Pulmonary artery endothelial cell (primary cell): Measurements from ENCODE around the gene HDGFL3. TPM values are rescaled to one million over a fixed set of nuclear protein-coding genes. Genes with fewer than 3 reads are reported as not detected.

Experiments
- DNase-seq: peaks from one replicate; pipeline ENCODE4 v3.0.0-alpha.2; 2011; ENCODE audit warnings: low read depth, low spot score
- total RNA-seq: library from RNA; depleted of rRNA; stranded (reverse); fragments of >200 nt; gene quantifications from 2 replicates; pipeline ENCODE4 v1.2.3, GENCODE V29; 2014

HDGFL3 gene
- total RNA-seq, 1 donor from 2014 or later = 86.5 TPM

DNA sequence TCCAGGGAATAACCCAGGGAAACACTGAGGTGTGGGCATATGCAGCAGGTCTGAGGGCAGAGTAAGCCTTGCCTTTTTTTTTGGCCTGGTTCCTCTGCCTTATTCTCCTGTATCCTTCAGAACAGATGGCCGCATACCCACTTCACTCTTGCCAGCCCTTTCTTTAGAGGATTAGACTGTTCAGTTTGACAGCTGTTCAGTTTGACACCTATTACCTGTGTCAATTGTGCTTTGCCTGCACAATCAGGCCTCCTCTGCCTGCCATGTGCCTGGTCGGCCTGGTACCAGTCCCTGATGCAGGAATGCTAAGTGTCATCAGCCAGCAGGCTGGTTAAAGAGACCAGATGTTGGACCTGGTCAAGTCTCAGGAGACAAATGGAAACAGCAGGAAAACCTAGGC lies 77.8 kb downstream of the HDGFL3 start:
- DNase-seq = no peak

DNA sequence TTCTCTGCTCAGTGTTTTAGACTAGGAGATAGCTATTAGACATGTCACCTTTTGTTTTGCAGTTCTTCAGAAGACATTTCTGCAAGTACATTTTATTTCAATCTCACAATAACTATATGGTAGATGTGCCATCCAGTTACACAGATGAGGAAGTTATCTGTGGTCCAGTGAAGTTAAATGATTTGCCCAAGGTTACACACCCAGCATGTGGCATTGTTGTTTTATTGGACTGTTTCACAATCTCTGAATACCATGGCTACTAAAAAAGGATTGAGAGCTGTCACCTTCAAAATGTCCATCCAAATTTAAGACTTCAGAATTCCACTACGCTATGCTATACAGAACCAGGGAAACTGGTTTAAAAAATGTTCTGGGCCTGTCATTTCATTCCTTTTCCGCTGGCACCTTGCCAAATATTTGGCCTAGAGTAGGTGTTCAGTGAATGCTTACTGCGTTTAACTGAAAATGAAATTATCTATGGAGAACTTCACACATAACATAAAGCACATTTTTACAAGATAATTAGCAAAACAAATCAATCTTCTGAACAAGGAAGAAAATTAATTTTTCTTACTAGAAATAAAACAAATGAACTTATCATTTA lies 80.0 kb downstream of the HDGFL3 start:
- no peak for DNase-seq

DNA sequence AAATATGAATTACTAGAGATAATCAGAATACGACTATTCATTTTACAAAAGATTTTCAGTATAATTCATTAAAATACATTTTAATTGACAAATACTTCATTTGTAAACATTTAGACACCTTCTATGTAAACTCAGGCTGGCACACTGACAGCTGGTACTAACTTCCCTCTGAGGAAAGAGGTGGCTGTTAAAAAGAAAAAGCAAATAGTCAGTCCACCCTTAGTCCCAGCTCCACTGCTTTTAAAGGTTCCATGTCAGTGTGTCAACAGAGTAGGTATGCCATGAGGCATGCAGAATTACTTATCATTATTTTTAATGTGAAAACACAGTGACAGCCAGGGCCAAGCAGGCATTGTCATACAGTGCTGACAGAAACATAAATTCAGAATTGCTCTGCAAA lies 84.1 kb downstream of the HDGFL3 start:
- no peak for DNase-seq

DNA sequence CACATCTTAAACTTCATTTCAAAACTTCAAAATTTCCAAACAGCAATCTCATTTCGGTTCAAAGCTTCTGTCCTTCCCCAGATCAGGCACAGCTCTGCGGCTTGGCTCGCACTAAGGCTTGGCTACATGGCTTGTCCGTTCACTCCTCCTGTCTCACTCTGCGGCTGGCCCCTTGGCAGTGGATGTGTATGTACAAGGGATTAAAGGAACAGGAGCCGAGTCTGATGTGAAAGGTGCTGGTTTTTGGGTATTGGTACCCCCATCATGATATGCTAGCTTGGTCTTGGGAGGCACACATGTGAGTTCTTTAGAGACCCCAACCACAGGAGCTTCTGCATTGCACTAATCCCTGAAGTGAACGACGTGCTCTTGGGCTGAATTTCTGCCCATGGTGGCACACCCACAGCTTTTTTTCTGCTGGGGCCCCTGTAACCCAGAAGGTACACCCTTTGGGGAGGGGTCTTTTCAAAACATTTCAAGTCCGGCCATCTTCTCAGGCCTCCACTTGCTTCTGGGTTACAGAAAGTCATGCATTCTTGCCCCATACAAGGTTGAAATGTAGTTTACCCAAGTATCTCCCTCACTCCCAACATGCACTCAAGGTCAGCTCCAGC lies 87.5 kb downstream of the HDGFL3 start:
- DNase-seq = no peak

GRCh38 chr15:83118968-83119367 lies 88.7 kb downstream of the HDGFL3 start:
- DNase-seq = no peak

DNA sequence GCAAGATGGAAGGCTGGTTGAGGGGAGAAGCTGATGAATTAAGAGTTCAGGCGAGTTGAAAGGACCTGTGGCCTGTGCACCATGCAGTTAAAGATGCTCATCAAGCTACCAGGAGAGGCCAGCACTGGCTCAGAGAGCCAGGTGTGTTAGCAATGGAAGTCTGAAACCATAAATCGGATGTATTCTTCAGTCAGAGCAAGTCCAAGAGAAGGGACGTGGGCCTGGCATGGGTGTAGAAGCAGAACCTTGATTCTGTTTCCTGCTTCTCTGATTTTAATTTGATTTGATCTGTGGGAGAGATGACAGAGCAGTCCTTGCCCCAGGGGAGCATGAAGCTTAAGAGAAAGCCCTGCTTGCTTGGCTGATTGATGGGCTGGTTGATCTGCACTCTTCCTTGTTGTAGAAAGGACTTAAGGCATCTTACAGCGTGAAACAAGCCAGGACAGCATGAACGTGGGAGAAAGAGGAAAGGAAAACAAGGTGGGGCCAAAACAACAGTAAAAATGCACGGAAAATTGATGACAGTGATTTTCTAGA lies 89.3 kb downstream of the HDGFL3 start:
- DNase-seq = no peak

- no peak for DNase-seq
Measured at GRCh38 chr15:83115831-83116565, 91.6 kb downstream of the HDGFL3 start.

DNA sequence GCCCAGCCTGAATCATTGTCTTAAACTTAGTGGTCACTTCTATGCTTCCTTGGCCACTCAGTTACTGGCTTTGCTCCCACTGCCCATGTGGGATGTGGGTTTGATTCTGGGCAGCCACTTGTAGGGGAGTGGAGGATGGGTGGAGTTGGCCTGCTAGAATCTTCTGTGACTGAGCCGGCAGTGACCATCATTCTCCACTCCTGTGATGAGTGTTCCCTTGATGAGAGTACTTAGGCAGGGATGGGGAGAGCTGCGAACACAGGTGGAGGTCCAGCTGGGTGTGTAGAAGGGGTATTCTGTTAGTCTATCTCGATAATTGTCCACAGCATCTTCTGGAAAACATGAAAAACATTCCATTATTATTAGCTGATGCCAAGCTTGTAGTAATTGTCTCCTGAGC lies 92.2 kb downstream of the HDGFL3 start:
- no peak for DNase-seq

DNA sequence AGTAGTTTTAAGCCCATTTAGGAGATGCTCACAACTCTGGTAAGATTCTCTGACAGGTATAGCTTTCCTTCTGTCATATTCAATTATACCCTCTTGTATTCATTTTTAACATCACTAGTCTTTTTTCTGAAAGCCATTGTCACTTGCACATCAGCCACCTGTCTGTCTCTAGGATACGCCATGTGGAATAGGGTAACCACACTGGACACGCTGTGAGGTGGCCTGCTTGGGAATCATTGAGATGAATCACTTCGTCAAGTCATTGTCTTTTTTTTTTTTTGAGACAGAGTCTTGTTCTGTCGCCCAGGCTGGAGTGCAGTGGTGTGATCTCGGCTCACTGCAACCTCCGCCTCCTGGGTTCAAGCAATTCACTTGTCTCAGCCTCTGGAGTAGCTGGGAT lies 92.8 kb downstream of the HDGFL3 start:
- DNase-seq = no peak

- no peak for DNase-seq
Measured at GRCh38 chr15:83113881-83114674, 93.5 kb downstream of the HDGFL3 start.

- no peak for DNase-seq
Measured at GRCh38 chr15:83112956-83113299, 94.7 kb downstream of the HDGFL3 start.

DNA sequence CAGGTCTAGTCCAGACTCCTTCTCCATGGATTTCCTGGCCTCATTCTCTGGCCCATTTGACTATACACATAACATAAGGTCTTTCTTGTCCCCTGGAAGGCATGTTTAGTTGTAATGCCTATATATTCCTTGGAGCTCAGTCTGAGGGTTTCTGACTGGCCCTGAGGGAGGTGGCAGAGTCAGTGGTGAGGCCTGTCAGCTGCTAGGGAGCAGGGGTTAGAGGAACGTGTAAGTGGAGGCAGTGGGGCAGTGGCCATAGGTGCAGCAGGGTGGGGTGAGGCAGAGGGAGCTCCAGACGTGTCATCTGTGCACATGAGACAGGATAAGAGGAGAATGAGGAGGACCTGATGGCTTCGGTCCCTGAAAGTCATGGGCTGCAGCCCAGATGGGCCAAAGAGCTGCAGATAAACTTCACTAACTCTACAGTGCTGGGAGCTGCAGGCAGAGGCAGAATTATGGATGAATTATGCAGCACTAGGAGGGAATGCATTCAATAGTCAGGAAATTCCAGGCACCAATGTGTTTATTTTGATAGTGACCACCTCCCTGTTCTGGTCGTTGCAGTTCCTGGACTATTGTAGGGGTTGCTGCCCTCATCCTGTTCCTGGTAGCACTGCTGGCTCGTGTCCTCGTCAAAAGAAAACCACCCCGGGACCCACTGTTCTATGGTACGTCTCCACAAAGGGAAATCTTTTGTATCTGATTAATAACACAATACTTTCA lies 95.2 kb downstream of the HDGFL3 start:
- DNase-seq = peak; percentile 88

GRCh38 chr15:83111149-83111548 lies 96.5 kb downstream of the HDGFL3 start:
- DNase-seq = no peak

GRCh38 chr15:83110381-83110780 lies 97.2 kb downstream of the HDGFL3 start:
- DNase-seq = no peak

- DNase-seq = no peak
Measured at GRCh38 chr15:83109532-83109931, 98.1 kb downstream of the HDGFL3 start.

DNA sequence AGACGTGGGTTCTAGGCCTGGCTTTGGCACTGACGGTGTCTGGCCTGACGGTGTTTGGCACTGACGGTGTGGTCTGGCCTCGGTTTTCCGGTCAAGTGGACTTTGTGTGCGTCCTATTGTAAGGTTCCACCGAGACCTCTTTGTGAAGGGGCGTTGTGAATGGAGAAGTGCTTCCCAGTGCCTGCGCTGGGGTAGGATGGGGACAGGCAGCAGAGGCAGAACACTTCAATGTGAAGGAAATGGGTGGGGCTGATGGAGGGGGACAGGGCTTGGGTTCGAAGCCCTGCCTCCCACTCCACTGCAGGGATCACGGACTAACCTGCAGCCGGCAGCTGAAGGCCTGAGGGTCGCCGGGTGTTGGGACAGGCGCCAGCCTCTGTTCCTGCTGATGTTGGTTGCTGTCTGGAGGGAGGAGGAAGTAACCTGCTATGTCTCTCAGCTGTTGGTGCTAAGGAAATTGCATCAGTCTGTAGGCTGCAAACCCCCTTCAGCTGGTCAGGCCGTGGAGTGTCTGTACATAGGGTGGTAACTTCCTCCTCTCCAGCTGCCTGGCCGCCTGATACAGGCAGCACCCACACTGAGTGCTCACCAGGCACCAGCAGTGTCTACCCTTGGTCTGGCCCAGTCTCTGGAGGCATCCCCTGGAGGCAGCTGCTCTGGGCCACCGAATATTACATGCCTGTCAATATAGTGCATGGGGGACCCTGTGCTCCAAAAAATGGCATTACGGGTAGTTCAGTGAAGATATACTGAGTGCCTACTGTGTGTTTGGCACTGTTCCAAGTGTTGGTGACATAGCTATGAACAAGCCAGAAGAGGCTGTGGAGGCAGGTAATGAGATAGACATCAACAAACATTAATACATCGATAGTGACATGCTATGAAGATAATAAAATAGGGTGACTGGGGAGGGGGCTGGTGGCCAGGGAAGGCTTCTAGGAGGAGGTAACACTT lies 99.1 kb downstream of the HDGFL3 start:
- peak; percentile 79 for DNase-seq

DNA sequence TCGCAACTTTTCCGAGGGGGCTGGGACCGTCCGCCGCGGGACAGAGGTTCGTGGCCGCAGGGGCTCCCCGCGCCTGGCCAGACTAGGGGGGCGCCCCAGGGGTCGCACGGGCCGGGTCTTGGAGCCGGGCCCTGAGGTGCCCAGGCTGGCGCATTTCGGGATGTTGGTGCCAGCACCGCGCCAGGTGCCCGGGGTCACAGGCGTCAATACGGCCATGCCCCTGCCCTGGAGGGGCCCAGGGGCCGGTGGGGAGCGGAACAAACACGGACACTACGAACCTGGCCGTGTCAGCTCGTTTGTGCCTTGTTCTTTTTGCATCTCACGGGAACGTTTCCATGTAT lies 99.8 kb downstream of the HDGFL3 start:
- no peak for DNase-seq

DNA sequence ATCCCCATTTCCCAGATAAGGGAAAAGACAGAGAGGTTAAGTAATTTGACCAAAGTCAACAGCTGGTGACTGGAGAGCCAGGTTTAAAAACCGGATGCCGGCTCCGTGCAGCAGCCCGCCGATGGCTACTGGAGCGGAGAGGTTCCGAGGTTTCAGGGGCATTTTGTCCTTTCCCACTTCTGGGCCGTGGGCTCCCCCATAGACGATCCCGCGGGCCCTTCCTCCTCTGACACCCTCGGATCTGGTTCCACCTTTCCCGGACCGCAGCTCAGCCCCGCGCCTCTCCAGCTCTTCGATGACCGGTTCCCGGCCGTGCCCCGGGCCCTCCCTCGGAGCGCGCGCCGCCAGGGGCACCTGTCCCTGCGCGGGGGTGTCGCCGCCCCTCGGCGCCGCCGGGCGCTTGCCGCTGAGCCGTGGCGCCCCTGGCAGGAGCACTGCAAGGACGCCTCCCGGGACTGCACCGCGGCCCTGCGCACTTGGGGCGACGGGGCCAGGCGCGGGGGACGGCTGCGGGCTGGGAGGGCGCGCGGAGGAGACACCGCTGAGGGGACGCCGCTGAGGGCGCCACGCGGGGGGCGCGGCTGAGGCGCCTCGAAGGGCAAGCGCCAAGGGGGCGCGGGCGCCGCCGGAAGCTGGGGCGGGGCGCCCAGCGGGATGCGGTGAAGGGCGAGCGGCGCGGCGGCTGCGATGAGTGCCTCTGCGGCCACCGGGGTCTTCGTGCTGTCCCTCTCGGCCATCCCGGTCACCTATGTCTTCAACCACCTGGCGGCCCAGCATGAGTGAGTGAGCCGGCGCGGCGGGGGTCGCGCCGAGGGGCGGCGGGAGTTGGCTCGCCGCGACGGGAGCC lies 100.4 kb downstream of the HDGFL3 start, which contains the start of gene TM6SF1:
Gene TM6SF1, plus strand, starts transcription at position 652 of the 847 bp plus-strand sequence. Its CDS starts 36 bp downstream, at position 688.
- DNase-seq = no peak

GRCh38 chr15:83105440-83105839 lies 102.2 kb downstream of the HDGFL3 start:
- DNase-seq = no peak
